Gastroesophageal sphincter (tissue), 4 donors: ENCODE measurements around the gene ADSS2. TPM values are rescaled to one million over a fixed set of nuclear protein-coding genes. Genes with fewer than 3 reads are reported as not detected.
A peak's percentile ranks its signal among the peaks of the same experiment; 100 is the strongest.
"Not testable (repeated sequence)": the region's sequence is repeated elsewhere in the genome, so short reads cannot be mapped to it uniquely, and the experiment has no call there.

Experiments
- ATAC-seq: fragments of 150-250 bp; one replicate; pipeline ENCODE4 v1.9.1; 2016; ENCODE audit warnings: mild to moderate bottlenecking, moderate library complexity
- H3K27ac ChIP-seq, 4 donors: fragments of 200-600 bp; sonication (generic) in 3 of 4; 1 replicate in 3 of 4; 2 replicates in 1 of 4; pipeline ENCODE4 v1.5.1; 2016 to 2019
- H3K27me3 ChIP-seq: fragments of 200-600 bp; sonication (generic); one replicate; pipeline ENCODE4 v1.5.1; 2019
- H3K36me3 ChIP-seq, 2 donors: fragments of 200-600 bp; sonication (generic); one replicate each; pipeline ENCODE4 v1.5.1; 2019; ENCODE audit warnings: control low read depth in 1 of 2
- H3K4me1 ChIP-seq, 3 donors: fragments of 200-600 bp; sonication (generic); 1 replicate in 2 of 3; 2 replicates in 1 of 3; pipeline ENCODE4 v1.5.1; 2016 to 2019; ENCODE audit warnings: control low read depth in 2 of 3
- H3K4me3 ChIP-seq, 2 donors: fragments of 200-600 bp; sonication (generic); one replicate each; pipeline ENCODE4 v1.5.1; 2019; ENCODE audit warnings: mild to moderate bottlenecking in 1 of 2, moderate library complexity in 1 of 2
- H3K9me3 ChIP-seq, 3 donors: fragments of 200-600 bp; sonication (generic); one replicate each; pipeline ENCODE4 v1.5.1; 2017 to 2019; ENCODE audit warnings: control low read depth in 2 of 3
- CTCF ChIP-seq, 4 experiments: fragments of 200-600 bp in 2 of 4; fragments of 450-650 bp in 2 of 4; sonication (generic) in 1 of 4; IDR thresholded peaks; one replicate each; pipeline ENCODE4 v1.5.1; 2017 to 2019; ENCODE audit warnings: antibody characterized with exemption in 4 of 4, mild to moderate bottlenecking in 2 of 4, moderate library complexity in 2 of 4
- EP300 ChIP-seq: sonication (generic); formaldehyde crosslinking; IDR thresholded peaks from one replicate; pipeline ENCODE4 v1.6.1; 2017; ENCODE audit warnings: antibody characterized with exemption, mild to moderate bottlenecking
- POLR2A ChIP-seq, 2 donors: fragments of 450-650 bp; IDR thresholded peaks; one replicate each; pipeline ENCODE4 v1.6.1; 2017; ENCODE audit warnings: antibody characterized with exemption in 2 of 2, mild to moderate bottlenecking in 2 of 2, moderate library complexity in 1 of 2
- POLR2AphosphoS5 ChIP-seq: sonication (generic); formaldehyde crosslinking; IDR thresholded peaks from one replicate; pipeline ENCODE4 v1.6.1; 2017; ENCODE audit warnings: antibody characterized with exemption
- WGBS, 2 donors: methylation state at CpG; one replicate each; pipeline ENCODE4 v1.1.5; 2018; ENCODE audit warnings: low coverage in 1 of 2; 5-methylcytosine and 5-hydroxymethylcytosine counted together
- total RNA-seq, 4 donors: library from RNA; depleted of rRNA; stranded (reverse); fragments of >200 nt; gene quantifications; one replicate each; pipeline ENCODE4 v1.1.0, GENCODE V29; 2016

The ADSS2 gene
- total RNA-seq, 4 donors from 2014 or later = 28.9 to 59.0 (median 47.1) TPM

GRCh38 chr1:244367399-244368114 is 84.2 kb downstream of the ADSS2 start:
- Histone ChIP-seq H3K27me3 (no peaks in the 10 kb centered on the region), H3K36me3 (no peaks in the 10 kb centered on the region), H3K27ac (no peak overlapping the region), H3K4me3 (no peak overlapping the region), H3K4me1 (peaks cover 0 to 18% (median 0%) of the 10 kb centered on the region in 3 donors), H3K9me3 (no peaks in the 10 kb centered on the region)
- TF ChIP-seq POLR2AphosphoS5 = no peak
- no peak for TF ChIP-seq POLR2A (IDR thresholded peaks at IDR 0.05)
- TF ChIP-seq EP300 = no peak
- no peak for TF ChIP-seq CTCF (IDR thresholded peaks at IDR 0.05)
- WGBS, 2 donors = 67 to 90% methylated on average over 5 to 10 of the region's 18 CpGs
- no peak for ATAC-seq

GRCh38 chr1:244365809-244366208 is 85.9 kb downstream of the ADSS2 start:
- Histone ChIP-seq H3K27ac (no peak overlapping the region), H3K27me3 (no peaks in the 10 kb centered on the region), H3K4me1 (peaks cover 0 to 31% (median 2%) of the 10 kb centered on the region in 3 donors), H3K4me3 (no peak overlapping the region), H3K36me3 (no peaks in the 10 kb centered on the region), H3K9me3 (no peaks in the 10 kb centered on the region)
- TF ChIP-seq CTCF (IDR thresholded peaks at IDR 0.05) = no peak
- TF ChIP-seq POLR2A (IDR thresholded peaks at IDR 0.05) = no peak
- TF ChIP-seq POLR2AphosphoS5 = no peak
- no peak for TF ChIP-seq EP300
- WGBS, 2 donors = 41 to 46% methylated on average over 6 to 7 of the region's 7 CpGs
- no peak for ATAC-seq

- not testable (repeated sequence) for H3K27ac ChIP-seq, H3K4me3 ChIP-seq, H3K27me3 ChIP-seq, H3K36me3 ChIP-seq, ATAC-seq, H3K9me3 ChIP-seq
- peaks cover 0 to 31% (median 2%) of the 10 kb centered on the region in 3 donors for H3K4me1 ChIP-seq
- 90 to 97% methylated on average over 5 of the region's 6 CpGs for WGBS, 2 donors
These were observed 86.4 kb downstream of the ADSS2 start for GRCh38 chr1:244365262-244365661.

- H3K36me3 ChIP-seq = no peaks in the 10 kb centered on the region
- peak overlapping the region; percentile 78 to 86 (median 84) for H3K27ac ChIP-seq
- no peaks in the 10 kb centered on the region for H3K9me3 ChIP-seq
- H3K4me3 ChIP-seq = no peak overlapping the region
- no peaks in the 10 kb centered on the region for H3K27me3 ChIP-seq
- H3K4me1 ChIP-seq = peaks cover 0 to 31% (median 2%) of the 10 kb centered on the region in 3 donors
- TF ChIP-seq EP300 (no peak), POLR2AphosphoS5 (no peak), POLR2A (IDR thresholded peaks at IDR 0.05) (no peak), CTCF (IDR thresholded peaks at IDR 0.05) (no peak)
- no peak for ATAC-seq
- WGBS, 2 donors = 23 to 41% methylated on average over 3 of the region's 3 CpGs
These were observed 89.2 kb downstream of the ADSS2 start for GRCh38 chr1:244362476-244362875.

- peak overlapping the region; percentile 34 to 36 for H3K4me3 ChIP-seq
- peak overlapping the region; percentile 78 to 86 (median 84) for H3K27ac ChIP-seq
- no peaks in the 10 kb centered on the region for H3K9me3 ChIP-seq
- peak; percentile 75 for ATAC-seq
- no peaks in the 10 kb centered on the region for H3K27me3 ChIP-seq
- H3K4me1 ChIP-seq = peaks cover 0 to 31% (median 2%) of the 10 kb centered on the region in 3 donors
- TF ChIP-seq POLR2AphosphoS5 = no peak
- TF ChIP-seq CTCF (IDR thresholded peaks at IDR 0.05) = no peak
- TF ChIP-seq POLR2A (IDR thresholded peaks at IDR 0.05) = no peak
- TF ChIP-seq EP300 = no peak
- no peaks in the 10 kb centered on the region for H3K36me3 ChIP-seq
- 2 to 15% methylated on average over 5 of the region's 5 CpGs for WGBS, 2 donors
These were observed 89.8 kb downstream of the ADSS2 start for GRCh38 chr1:244361764-244362473.

Other genes starting within 250 kb of the ADSS2 start
- gene CATSPERE, start 9.4 kb upstream of the ADSS2 start, total RNA-seq = 1 to 10 TPM; 1.2 to 2.7 (median 2.3) TPM
- gene DESI2, start 201.2 kb upstream of the ADSS2 start, total RNA-seq = 10 to 100 TPM; 38.5 to 56.3 (median 41.1) TPM